Mesothelial cell of epicardium (in vitro differentiated cells): ENCODE data around the gene ADGRD1. TPM values are rescaled to one million over a fixed set of nuclear protein-coding genes. Genes with fewer than 3 reads are reported as not detected.

Experiments used
- DNase-seq, 2 experiments: peaks; one replicate each; pipeline ENCODE4 v3.0.0; 2021; ENCODE audit warnings: low spot score in 2 of 2; ENCODE audit not compliant: unreplicated experiment in 2 of 2
- H3K27ac Mint-ChIP-seq: 2 replicates; pipeline ENCODE4 v1.8.0; 2021; ENCODE audit warnings: mixed read lengths
- H3K27me3 Mint-ChIP-seq: 2 replicates; pipeline ENCODE4 v1.8.0; 2021; ENCODE audit warnings: low read depth, mixed read lengths
- H3K36me3 Mint-ChIP-seq: 2 replicates; pipeline ENCODE4 v1.8.0; 2021; ENCODE audit warnings: mixed read lengths
- H3K4me1 Mint-ChIP-seq: 2 replicates; pipeline ENCODE4 v1.8.0; 2021; ENCODE audit warnings: mixed read lengths
- H3K4me3 Mint-ChIP-seq: 2 replicates; pipeline ENCODE4 v1.8.0; 2021; ENCODE audit warnings: mild to moderate bottlenecking, moderate library complexity, mixed read lengths
- H3K9me3 Mint-ChIP-seq: 2 replicates; pipeline ENCODE4 v1.8.0; 2021; ENCODE audit warnings: mixed read lengths
- CTCF ChIP-seq: fragments of 200-600 bp; sonication (generic); IDR thresholded peaks from one replicate; pipeline ENCODE4 v1.5.0; 2021; ENCODE audit warnings: antibody characterized with exemption; ENCODE audit not compliant: unreplicated experiment
- total RNA-seq: library from RNA; stranded (reverse); gene quantifications from 3 replicates; pipeline ENCODE4 v1.2.1, GENCODE V29; 2021

The ADGRD1 gene
- total RNA-seq, 1 donor from 2014 or later = 7.2 TPM

GRCh38 chr12:131057211-131057721, 103.6 kb downstream of the ADGRD1 start:
- Mint-ChIP-seq H3K27ac (no peak overlapping the region), H3K9me3 (peaks cover 6% of the 10 kb centered on the region), H3K36me3 (no peaks in the 10 kb centered on the region), H3K4me1 (no peaks in the 10 kb centered on the region), H3K27me3 (peaks cover 44% of the 10 kb centered on the region), H3K4me3 (no peak overlapping the region)
- DNase-seq = no peak
- no peak for TF ChIP-seq CTCF

GRCh38 chr12:131057722-131058515, 104.2 kb downstream of the ADGRD1 start:
- peaks cover 6% of the 10 kb centered on the region for H3K9me3 Mint-ChIP-seq
- no peak overlapping the region for H3K27ac Mint-ChIP-seq
- TF ChIP-seq CTCF = no peak
- H3K27me3 Mint-ChIP-seq = peaks cover 44% of the 10 kb centered on the region
- no peak for DNase-seq
- H3K4me3 Mint-ChIP-seq = no peak overlapping the region
- no peaks in the 10 kb centered on the region for H3K4me1 Mint-ChIP-seq
- H3K36me3 Mint-ChIP-seq = no peaks in the 10 kb centered on the region

- H3K27me3 Mint-ChIP-seq = peaks cover 49% of the 10 kb centered on the region
- TF ChIP-seq CTCF = no peak
- no peak overlapping the region for H3K27ac Mint-ChIP-seq
- H3K4me1 Mint-ChIP-seq = no peaks in the 10 kb centered on the region
- DNase-seq = no peak
- H3K4me3 Mint-ChIP-seq = no peak overlapping the region
- peaks cover 6% of the 10 kb centered on the region for H3K9me3 Mint-ChIP-seq
- no peaks in the 10 kb centered on the region for H3K36me3 Mint-ChIP-seq
Observed at GRCh38 chr12:131058700-131059099, 105.0 kb downstream of the ADGRD1 start.

- Mint-ChIP-seq H3K27me3 (peaks cover 48% of the 10 kb centered on the region), H3K27ac (no peak overlapping the region), H3K4me3 (no peak overlapping the region), H3K36me3 (no peaks in the 10 kb centered on the region), H3K4me1 (peaks cover 2% of the 10 kb centered on the region), H3K9me3 (peaks cover 6% of the 10 kb centered on the region)
- TF ChIP-seq CTCF = no peak
- no peak for DNase-seq
Observed at GRCh38 chr12:131060011-131060703, 106.5 kb downstream of the ADGRD1 start.

GRCh38 chr12:131061041-131061806, 107.5 kb downstream of the ADGRD1 start:
- no peak for DNase-seq
- Mint-ChIP-seq H3K27me3 (peaks cover 40% of the 10 kb centered on the region), H3K4me1 (peaks cover 2% of the 10 kb centered on the region), H3K9me3 (peaks cover 6% of the 10 kb centered on the region), H3K4me3 (no peak overlapping the region), H3K36me3 (no peaks in the 10 kb centered on the region), H3K27ac (no peak overlapping the region)
- TF ChIP-seq CTCF = no peak
